Stomach (tissue), 9 donors: Measurements from ENCODE around the gene HTR7. TPM values are rescaled to one million over a fixed set of nuclear protein-coding genes. Genes with fewer than 3 reads are reported as not detected.
"Not testable (repeated sequence)": the region's sequence is repeated elsewhere in the genome, so short reads cannot be mapped to it uniquely, and the experiment has no call there.

ENCODE experiments used
- DNase-seq, 2 donors: peaks; one replicate each; pipeline versions ENCODE4 v3.0.0 to v3.0.0-alpha.2; 2013 to 2019
- H3K27ac ChIP-seq, 5 donors: fragments of 200-600 bp in 4 of 5; sonication (generic) in 4 of 5; one replicate each; pipeline ENCODE4 v1.5.1; 2013 to 2019; ENCODE audit warnings: mild to moderate bottlenecking in 1 of 5, moderate library complexity in 1 of 5
- H3K27me3 ChIP-seq, 3 donors: fragments of 200-600 bp; sonication (generic); one replicate each; pipeline ENCODE4 v1.5.1; 2017 to 2019; ENCODE audit warnings: mixed run types in 1 of 3
- H3K36me3 ChIP-seq, 4 donors: fragments of 200-600 bp; sonication (generic); 1 replicate in 3 of 4; 2 replicates in 1 of 4; pipeline ENCODE4 v1.5.1; 2016 to 2019
- H3K4me1 ChIP-seq, 4 donors: fragments of 200-600 bp; sonication (generic); one replicate each; pipeline ENCODE4 v1.5.1; 2016 to 2019
- H3K4me3 ChIP-seq, 4 donors: fragments of 200-600 bp; sonication (generic) in 3 of 4; one replicate each; pipeline ENCODE4 v1.5.1; 2016 to 2019; ENCODE audit warnings: mild to moderate bottlenecking in 1 of 4
- H3K9me3 ChIP-seq, 4 donors: fragments of 200-600 bp; sonication (generic); one replicate each; pipeline ENCODE4 v1.5.1; 2016 to 2019
- EP300 ChIP-seq: sonication (generic); formaldehyde crosslinking; IDR thresholded peaks from one replicate; pipeline ENCODE4 v1.6.1; 2017; ENCODE audit warnings: antibody characterized with exemption
- POLR2A ChIP-seq, 4 donors: fragments of 450-650 bp; IDR thresholded peaks; one replicate each; pipeline ENCODE4 v1.6.1; 2016; ENCODE audit warnings: antibody characterized with exemption in 4 of 4, control low read depth in 2 of 4, mild to moderate bottlenecking in 1 of 4, moderate library complexity in 1 of 4
- POLR2AphosphoS5 ChIP-seq, 3 donors: sonication (generic); formaldehyde crosslinking; IDR thresholded peaks; one replicate each; pipeline ENCODE4 v1.6.1; 2016; ENCODE audit warnings: antibody characterized with exemption in 3 of 3
- WGBS, 5 donors: extraction: QIAGEN DNeasy Blood & Tissue Kit in 3 of 5; methylation state at CpG; one replicate each; pipeline versions ENCODE4 v1.1.5 to v1.1.7; 2013 to 2018; 5-methylcytosine and 5-hydroxymethylcytosine counted together
- intact Hi-C: fragments of 100-400 bp; cut with DNase I; formaldehyde crosslinking; loops from one replicate; pipeline ENCODE4 v1.15.1; 2023; ENCODE audit warnings: low total_unique reads
- polyA plus RNA-seq, 3 donors: library from polyadenylated mRNA; stranded (reverse); fragments of 200-250 nt; gene quantifications; one replicate each; pipeline ENCODE4 v1.2.3, GENCODE V29; 2013
- total RNA-seq, 5 donors: library from RNA; depleted of rRNA; stranded (reverse); fragments of >200 nt; gene quantifications; one replicate each; pipeline versions ENCODE4 v1.1.0 to v1.2.3, GENCODE V29; 2014 to 2016
- TF ChIP-seq, protein P1 (sequence below), 7 experiments: fragments of 450-650 bp in 4 of 7; fragments of 200-600 bp in 3 of 7; sonication (generic) in 3 of 7; IDR thresholded peaks; one replicate each; pipeline ENCODE4 v1.5.1; 2016 to 2019; ENCODE audit warnings: antibody characterized with exemption in 7 of 7, control low read depth in 2 of 7, mild to moderate bottlenecking in 1 of 7
- donor health status: healthy with polysubstance abuse.
- donor health status: Bipolar disorder and iron deficiency.
- donor health status: healthy.

Gene HTR7
- total and polyA plus RNA-seq, 8 donors = 0.28 to 7.1 (median 1.8) TPM; not detected in 2

DNA sequence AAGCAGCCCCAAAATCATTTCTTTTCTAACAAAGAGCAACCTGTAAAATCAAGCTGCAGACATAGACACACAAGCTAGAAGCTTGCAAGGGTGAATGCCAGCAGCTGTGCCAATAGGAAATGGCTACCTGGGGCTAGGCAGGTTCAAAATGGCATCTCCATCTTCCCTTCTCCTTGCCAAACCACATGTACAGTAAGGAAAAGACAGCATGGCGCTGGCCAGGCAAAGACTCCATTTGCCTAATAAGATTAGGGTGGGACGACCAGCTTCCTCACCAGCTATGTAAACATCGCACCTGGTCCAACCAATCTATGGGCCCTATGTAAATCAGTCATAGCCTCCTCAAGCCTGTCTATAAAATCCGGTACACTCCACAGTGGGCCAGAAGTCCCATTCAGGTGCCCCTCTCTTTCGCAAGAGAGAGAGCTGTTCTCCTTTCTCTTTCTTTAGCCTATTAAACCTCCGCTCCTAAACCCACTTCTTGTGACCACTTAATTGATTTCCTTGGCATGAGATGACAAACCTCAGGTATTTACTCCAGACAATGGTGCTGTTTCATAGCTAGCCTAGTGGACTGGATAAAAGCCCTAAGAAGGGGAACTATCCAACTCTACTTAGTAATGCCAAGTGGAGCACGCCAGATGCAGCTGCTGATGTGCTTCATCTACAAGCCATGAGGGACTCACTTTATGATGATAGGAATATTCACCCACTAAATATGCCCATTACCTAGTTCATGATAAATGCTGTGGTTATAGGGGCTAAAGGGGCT lies 44.1 kb downstream of the HTR7 start:
- intact Hi-C loops = no loop called here
- 89 to 95% (median 91%) methylated on average over 7 of the region's 7 CpGs for WGBS, 5 donors
- no peak for DNase-seq

DNA sequence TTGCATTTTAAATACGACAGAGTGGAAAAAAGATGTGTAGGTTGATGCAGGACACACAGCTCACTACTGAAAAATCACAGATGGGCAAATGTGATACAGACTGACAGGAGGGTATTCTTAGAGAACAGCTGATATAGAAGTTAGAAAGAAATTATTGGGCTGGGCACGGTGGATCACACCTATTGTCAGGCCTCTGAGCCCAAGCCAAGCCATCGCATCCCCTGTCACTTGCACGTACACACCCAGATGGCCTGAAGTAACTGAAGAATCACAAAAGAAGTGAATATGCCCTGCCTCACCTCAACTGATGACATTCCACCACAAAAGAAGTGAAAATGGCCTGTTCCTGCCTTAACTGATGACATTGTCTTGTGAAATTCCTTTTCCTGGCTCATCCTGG lies 50.7 kb downstream of the HTR7 start:
- H3K9me3 ChIP-seq, H3K4me1 ChIP-seq, intact Hi-C loops, H3K27me3 ChIP-seq, H3K36me3 ChIP-seq, DNase-seq, H3K4me3 ChIP-seq, H3K27ac ChIP-seq: not testable (repeated sequence)
- WGBS, 5 donors = 80 to 89% (median 86%) methylated on average over 4 of the region's 4 CpGs

More for the DNA sequence above, 44.1 kb downstream of the HTR7 start:
- H3K36me3 ChIP-seq = no peaks in the 10 kb centered on the region
- H3K27me3 ChIP-seq = no peaks in the 10 kb centered on the region
- H3K9me3 ChIP-seq = no peaks in the 10 kb centered on the region
- H3K27ac ChIP-seq = no peak overlapping the region
- no peak for TF ChIP-seq EP300
- TF ChIP-seq POLR2AphosphoS5 (IDR thresholded peaks at IDR 0.05) = no peak
- TF ChIP-seq POLR2A (IDR thresholded peaks at IDR 0.05) = no peak
- TF ChIP-seq, protein P1, sequence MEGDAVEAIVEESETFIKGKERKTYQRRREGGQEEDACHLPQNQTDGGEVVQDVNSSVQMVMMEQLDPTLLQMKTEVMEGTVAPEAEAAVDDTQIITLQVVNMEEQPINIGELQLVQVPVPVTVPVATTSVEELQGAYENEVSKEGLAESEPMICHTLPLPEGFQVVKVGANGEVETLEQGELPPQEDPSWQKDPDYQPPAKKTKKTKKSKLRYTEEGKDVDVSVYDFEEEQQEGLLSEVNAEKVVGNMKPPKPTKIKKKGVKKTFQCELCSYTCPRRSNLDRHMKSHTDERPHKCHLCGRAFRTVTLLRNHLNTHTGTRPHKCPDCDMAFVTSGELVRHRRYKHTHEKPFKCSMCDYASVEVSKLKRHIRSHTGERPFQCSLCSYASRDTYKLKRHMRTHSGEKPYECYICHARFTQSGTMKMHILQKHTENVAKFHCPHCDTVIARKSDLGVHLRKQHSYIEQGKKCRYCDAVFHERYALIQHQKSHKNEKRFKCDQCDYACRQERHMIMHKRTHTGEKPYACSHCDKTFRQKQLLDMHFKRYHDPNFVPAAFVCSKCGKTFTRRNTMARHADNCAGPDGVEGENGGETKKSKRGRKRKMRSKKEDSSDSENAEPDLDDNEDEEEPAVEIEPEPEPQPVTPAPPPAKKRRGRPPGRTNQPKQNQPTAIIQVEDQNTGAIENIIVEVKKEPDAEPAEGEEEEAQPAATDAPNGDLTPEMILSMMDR (IDR thresholded peaks at IDR 0.05) = no peak
- H3K4me1 ChIP-seq = no peaks in the 10 kb centered on the region
- no peak overlapping the region for H3K4me3 ChIP-seq

DNA sequence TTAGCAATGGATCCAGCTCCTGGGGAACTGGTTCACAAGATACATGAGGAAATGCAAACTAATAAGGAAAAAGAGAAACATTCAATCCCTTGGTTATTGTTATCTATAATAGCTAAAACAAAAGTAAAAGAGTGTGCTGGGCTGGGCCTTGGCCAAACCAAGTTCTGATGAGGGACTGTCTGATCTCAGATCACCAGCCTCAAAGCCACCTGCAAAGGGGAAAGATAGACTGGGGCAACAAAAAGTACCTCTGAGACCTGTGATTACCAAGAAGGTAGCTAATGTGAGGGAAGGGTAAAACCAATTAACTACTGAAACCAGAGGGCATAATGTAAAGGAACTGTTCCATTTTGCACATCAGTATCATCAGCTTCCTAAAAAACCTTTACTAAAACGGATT lies 51.2 kb downstream of the HTR7 start:
- TF ChIP-seq POLR2A (IDR thresholded peaks at IDR 0.05) = no peak
- no peak for TF ChIP-seq POLR2AphosphoS5 (IDR thresholded peaks at IDR 0.05)
- no peak for TF ChIP-seq EP300
- intact Hi-C loops = no loop called here
- no peaks in the 10 kb centered on the region for H3K27me3 ChIP-seq
- H3K4me3 ChIP-seq = no peak overlapping the region
- no peak overlapping the region for H3K27ac ChIP-seq
- H3K4me1 ChIP-seq = no peaks in the 10 kb centered on the region
- no peak for DNase-seq
- WGBS, 5 donors = 71 to 89% (median 83%) methylated on average over 1 of the region's 1 CpG
- peaks cover 0 to 8% (median 2%) of the 10 kb centered on the region in 4 donors for H3K9me3 ChIP-seq
- no peaks in the 10 kb centered on the region for H3K36me3 ChIP-seq

DNA sequence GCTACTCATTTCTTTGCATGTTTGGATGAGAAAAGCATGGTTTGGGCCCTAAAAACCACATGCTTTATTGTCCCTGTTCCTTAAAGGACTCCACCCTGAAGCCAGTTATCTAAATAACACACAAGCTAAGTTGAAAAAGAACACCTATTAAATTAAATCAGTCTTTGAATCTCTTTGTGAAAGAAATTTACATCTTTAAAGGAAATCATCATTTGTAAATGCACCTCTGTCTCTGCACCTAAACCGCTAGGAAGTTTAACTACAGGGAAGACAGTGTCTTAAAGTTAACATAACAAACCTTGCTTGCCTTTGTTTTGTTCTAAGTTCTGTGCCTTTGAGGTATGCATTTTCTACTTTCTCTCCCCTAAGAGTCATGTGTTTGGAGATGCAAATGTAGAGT lies 52.6 kb downstream of the HTR7 start:
- peaks cover 0 to 9% (median 4%) of the 10 kb centered on the region in 4 donors for H3K9me3 ChIP-seq
- no peak for TF ChIP-seq POLR2AphosphoS5 (IDR thresholded peaks at IDR 0.05)
- no peak for TF ChIP-seq EP300
- TF ChIP-seq, protein P1 (IDR thresholded peaks at IDR 0.05) = no peak
- TF ChIP-seq POLR2A (IDR thresholded peaks at IDR 0.05) = no peak
- H3K36me3 ChIP-seq = no peaks in the 10 kb centered on the region
- H3K27ac ChIP-seq = no peak overlapping the region
- 57 to 73% (median 66%) methylated on average over 1 of the region's 1 CpG for WGBS, 5 donors
- intact Hi-C loops = no loop called here
- no peak for DNase-seq
- H3K4me3 ChIP-seq = no peak overlapping the region
- H3K4me1 ChIP-seq = no peaks in the 10 kb centered on the region
- no peaks in the 10 kb centered on the region for H3K27me3 ChIP-seq

DNA sequence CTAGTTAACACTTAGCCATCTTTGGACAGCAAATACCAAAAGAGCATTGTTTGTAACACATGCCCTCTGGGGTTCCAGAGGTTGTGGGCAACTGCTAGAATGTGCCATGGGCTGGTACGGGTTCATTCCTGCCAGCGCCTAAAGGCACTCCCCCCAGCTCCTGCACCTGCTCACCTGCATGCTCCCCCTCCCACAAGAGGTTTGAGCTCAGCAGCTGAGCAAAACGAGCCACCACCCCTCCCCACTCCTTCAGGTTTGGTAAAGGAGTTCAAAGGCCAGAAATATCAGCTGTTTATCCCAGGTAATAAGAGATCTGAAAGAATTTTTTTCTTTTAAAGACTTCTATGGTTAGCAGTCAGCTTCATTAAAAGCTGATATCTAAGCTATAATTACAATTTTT lies 53.5 kb downstream of the HTR7 start:
- TF ChIP-seq POLR2AphosphoS5 (IDR thresholded peaks at IDR 0.05) (no peak), POLR2A (IDR thresholded peaks at IDR 0.05) (no peak), EP300 (no peak)
- TF ChIP-seq, protein P1 (IDR thresholded peaks at IDR 0.05) = no peak
- Histone ChIP-seq H3K27me3 (no peaks in the 10 kb centered on the region), H3K36me3 (no peaks in the 10 kb centered on the region), H3K27ac (no peak overlapping the region), H3K9me3 (peaks cover 0 to 18% (median 5%) of the 10 kb centered on the region in 4 donors), H3K4me1 (no peaks in the 10 kb centered on the region), H3K4me3 (no peak overlapping the region)
- no peak for DNase-seq
- 56 to 69% (median 66%) methylated on average over 3 of the region's 3 CpGs for WGBS, 5 donors
- intact Hi-C loops = no loop called here
